GM21737 (cell line): ENCODE results near the gene LRP1-AS.

Experiments
- ATAC-seq: cut with Tn5 transposase; IDR thresholded peaks from one replicate; pipeline ENCODE4 v1.9.1; 2021; ENCODE audit warnings: mild to moderate bottlenecking, moderate library complexity; ENCODE audit not compliant: unreplicated experiment

LRP1-AS gene

DNA sequence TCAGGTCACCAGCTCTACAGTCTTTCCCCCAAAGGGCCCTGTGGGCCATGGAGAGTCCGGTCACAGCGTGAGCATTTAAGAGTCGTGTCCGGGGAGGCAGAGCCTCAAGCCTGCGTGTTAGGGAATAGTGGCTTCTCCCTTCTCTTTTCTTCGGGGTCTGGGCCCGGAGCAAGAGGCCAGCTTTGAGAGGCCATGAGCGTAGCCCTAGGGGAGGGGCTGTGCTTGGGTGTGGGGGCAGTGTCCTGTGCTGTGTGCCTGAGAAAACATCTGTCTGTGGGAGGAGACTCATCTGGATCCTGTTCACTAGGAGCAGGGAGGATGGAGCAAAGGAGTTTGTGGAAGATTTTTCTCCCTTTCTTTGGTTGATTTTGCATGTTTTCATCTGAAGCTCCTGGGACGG lies 5.3 kb downstream of the LRP1-AS start:
- no peak for ATAC-seq

DNA sequence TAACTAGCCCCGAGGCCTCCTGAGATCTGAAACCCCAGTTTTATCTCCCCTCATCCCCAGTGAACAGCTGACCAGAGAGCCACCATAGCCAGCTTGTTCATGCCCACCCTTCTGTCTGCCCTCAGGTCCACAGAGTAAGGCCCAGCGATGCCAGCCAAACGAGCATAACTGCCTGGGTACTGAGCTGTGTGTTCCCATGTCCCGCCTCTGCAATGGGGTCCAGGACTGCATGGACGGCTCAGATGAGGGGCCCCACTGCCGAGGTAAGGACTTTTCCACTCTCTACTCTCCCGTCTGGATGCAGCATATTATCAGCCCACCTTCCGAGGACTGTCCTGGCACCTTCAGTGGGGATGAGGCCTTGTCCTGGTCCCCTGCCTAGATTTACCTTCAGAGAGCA lies 6.2 kb downstream of the LRP1-AS start:
- no peak for ATAC-seq

DNA sequence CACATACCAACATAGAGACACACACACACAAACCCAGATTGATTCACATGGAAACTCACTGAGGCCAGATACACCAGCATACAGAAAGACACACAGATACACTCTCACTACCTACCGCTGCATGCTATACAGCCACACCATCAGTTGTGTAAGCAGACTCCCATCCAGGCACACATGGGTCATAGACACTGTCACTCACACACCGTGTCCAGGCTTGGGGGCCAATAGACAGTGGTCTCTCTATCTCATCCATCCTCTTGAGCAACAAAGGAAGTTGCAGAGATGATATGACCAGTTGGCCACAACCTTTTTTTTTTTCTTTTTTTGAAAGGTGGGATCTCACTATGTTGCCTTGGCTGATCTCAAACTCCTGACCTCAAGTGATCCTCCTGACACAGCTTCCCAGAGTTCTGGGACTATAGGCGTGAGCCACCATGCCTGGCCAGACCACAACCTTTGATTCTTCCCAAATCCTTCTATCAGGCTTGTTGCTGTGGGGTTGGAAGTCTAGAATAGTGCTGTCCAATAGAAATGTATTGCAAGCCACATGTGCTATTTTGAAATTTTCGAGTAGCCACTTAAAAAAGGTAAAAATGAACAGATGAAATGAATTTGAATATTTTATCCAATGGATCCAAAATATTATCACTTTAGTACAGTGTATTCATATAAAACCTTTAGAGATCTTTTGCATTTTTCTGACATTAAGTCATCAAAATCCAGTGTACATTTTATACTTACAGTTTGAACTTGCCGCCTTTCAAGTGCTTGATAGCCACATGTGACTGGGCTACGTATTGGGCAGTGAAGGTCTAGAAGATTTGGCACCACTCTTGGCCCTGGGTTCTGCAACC lies 7.4 kb downstream of the LRP1-AS start:
- ATAC-seq = no peak

DNA sequence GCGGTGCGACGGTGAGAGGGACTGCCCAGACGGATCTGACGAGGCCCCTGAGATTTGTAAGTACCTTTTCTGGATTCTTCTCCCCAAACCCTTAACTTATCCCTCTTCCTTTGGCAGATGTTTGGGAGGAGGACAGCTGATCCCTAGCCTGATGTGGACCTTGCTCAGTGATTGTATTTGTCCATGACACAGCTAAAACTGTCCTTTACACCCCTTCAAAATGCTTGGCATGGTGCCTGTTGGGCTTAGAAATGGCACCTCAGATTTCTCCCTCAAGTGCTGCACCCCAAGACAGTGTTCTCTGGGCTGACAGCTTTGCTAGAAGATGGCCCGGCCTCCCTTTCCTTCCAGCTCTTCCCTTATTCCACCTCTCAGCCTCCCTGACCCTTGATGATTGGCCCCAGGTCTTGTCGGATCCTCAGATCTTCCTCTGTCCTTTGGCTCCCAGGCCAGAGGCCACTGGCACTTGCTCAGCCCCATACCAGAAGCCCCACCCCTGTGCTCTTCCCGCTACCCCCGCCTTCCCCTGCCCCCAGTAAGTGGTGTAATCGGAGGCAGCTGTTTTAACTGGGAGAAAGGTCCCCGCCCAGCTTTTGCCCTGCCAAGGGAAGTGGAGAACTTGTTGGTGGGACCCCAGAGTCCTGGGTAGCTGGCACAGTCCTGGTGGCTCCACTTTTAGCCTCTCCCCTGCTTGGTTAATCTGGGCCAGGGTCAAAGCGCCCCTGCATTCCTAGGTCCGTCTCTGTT lies 8.7 kb downstream of the LRP1-AS start:
- ATAC-seq = no peak

DNA sequence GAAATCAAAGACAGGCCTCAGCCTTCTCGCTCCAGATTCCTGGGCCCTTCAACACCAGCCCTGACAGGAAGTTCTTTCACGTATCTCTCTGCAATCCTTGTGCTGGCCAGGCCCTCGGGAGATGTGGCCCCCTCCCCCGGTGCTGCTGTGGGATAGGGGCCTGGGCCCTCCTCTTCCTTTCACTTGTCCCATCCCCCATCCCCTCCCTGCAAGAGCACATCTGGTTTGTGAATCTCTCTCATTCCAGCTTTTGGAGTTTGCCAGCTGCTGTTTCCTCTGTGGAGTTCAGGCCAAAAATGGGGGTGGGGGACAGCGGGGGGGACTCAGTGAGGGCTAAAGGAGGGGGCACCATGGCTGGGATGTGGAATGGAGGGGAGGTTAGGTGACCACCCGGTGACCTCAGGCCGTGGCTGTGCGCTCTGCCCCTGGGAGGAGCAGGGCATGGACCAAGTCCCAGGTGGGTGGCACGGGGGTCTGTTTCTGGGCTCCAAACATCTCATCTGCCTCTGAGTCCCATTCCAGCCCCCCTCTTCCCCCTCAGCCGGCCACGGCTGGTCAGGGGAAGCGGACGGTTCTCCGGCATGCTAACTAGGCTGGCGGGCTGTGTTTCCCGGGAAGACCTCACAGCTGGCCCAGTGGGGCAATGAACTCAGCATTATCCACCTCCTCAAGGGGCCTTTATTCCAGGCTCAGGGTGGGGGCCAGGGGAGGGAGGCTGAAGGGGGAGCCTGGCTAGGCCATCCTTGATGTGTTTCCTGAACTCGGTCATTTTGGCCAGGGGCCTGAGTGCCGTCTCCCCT lies 11.7 kb downstream of the LRP1-AS start:
- ATAC-seq = no peak

DNA sequence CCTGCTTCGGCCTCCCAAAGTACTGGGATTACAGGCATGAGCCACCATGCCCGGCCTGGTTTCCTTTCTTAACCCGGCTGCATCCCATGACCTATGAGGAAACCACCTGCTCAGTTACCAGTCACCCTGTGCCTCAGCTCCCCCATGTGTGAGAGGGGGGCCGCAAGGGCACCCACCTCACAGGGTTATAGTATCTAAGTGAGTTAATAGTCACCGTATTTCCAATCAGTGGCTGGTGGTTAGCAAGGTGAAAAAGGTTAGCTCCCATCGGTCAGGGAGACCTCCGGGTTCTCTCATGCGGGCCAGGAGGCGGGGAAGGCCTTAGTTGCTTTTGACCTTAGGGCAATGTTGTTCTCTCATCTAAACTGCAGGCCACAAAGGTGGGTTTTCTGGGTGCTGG lies 12.5 kb downstream of the LRP1-AS start:
- no peak for ATAC-seq

DNA sequence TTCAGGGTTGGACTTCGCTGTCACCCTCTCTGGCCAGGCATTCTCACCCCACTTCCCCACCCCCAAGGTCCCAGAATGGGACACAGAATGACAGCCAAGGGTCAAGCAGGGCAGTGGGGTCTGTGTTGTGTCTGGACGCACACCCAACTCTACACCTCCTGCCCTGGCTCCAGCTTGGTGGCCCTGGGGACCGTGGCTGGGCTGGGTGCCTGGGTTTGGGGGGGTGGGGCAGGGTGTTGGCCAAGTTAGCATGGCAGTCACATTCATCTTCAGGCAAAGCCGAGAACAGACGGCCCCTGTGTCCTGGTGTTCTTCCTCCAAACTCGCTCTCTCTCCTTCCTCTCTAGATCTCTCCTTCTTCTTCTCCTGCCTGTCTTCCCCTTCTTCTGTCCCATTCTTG lies 13.5 kb downstream of the LRP1-AS start:
- ATAC-seq = no peak

DNA sequence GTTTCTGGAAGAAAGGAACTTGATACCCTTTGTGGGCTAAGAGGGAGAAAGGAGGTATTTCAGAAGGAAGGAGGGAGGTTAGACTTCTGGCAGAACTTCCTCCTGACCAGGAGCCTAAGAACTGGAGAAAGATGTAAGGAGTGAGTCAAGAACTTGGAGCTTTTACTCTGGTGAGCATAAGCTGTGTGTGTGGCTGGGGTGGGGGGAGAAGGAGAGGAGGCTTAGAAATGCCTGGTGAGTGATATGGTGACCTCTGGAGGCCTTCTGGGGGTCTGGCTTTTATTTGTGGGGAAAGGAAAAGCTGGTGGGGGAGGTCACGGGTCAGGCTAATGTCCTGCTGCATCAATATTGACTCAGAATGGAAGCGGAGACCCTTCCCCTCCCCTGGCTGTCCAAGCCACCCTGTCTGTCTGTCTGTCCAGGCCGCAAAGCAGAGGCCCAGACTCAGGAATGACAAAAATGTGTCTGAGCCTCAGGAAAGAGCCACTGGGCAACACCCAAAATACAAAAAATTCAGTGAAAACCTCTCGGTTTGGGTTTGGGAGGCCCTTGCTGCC lies 14.3 kb downstream of the LRP1-AS start:
- ATAC-seq = no peak

DNA sequence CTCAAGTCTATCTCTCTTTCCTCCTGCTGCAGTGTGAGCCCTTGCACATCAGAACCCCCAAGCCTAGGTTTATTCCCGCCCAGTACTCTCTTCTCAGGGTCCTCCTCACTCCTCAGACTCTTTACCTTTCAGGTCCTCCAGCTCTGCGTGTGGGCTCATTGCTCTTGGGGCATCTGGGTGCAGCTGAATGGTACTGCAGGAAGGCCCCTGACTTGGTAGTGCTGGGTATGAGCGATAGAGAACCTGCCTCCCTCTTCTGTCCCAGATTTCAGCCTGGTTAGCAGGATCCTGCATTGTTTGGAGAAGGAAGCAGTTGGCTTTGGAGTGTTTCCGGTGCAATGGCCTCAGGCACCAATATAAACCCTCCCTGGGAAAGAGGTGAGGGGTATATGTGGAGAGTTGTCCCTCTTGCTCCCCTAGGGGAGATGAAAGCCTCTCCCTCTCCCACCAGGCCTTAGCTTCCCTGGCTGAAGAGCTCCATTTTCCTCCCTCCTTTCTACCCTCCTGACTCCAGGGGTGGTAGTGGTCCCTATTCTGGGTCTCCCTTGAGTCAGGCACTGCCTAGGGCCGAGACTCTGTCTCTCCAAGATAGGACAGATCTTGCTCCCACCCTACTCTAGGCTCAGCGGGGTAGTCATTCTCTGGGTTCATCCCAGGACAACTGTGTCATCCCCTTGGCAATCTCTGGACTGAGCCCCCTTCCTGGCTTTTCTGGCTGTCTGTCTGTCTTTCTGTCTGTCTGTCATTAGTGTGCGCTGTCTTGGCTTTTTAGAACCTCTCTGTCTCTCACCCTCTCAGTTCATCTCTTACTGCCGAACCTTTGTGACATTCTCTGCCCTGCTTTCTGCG lies 15.3 kb downstream of the LRP1-AS start:
- no peak for ATAC-seq

DNA sequence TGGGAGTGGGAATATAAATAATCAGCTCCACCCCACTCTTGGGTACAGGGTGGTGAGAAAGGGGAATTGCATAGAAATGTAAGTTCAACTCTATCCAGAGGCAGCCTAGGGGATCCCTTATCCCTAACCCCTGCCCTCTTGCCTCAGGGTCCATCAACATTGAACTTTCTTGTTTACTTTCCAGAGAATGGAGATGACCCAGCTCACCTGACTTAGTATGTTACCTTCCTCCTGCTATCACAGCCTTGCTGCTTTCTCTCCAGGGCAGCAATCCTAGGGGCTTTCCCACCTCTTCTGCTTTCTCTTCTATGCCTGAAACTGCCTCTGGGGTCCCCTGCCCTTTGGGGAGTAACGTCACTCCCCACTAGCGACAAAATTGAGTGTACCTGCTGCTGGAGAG lies 16.5 kb downstream of the LRP1-AS start:
- ATAC-seq = no peak

DNA sequence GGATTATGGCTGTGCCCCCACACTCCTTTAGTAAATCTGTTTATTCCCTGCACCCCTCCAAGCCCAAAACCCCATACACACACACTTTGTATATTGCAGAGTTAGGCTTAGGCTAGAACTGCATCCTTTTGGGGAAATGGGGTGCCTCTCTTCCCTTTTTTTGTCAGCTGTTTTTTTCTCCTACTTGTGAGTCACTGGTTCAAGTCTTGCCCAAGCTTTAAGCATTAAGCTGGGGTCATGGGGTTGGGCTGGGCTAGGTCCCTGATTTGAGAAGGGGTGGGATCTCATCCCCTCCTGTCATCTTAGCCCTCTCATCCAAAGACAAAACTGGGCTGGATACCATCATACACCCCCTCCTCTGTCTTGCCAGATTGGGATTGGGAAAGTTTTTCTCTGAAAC lies 17.5 kb downstream of the LRP1-AS start:
- ATAC-seq = no peak

DNA sequence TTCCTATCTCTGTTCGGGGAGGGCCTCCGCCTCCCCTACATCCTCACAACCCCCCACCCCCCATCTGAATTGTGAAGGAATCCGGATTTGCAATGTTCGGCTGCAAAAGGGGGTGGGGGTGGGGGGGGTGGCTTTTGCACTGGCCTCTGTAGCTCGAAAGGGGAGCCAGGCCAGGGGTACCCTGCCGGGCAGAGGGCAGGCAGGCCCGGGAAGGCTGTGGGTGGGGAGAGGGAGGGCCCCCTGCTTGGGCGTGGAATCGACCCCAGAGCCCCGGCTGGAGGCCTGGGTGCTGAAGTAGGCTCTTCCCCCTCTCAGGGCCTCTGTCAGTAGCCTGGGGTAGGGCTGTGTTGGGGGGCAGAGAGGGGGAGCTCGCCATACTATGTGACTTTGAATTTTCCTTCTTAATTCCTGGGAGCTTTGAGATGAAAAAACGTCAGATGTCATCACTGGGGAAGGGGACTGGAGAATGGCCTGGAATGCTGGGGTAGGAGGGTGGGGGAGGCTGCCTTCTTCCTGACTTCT lies 18.0 kb downstream of the LRP1-AS start:
- ATAC-seq = no peak

DNA sequence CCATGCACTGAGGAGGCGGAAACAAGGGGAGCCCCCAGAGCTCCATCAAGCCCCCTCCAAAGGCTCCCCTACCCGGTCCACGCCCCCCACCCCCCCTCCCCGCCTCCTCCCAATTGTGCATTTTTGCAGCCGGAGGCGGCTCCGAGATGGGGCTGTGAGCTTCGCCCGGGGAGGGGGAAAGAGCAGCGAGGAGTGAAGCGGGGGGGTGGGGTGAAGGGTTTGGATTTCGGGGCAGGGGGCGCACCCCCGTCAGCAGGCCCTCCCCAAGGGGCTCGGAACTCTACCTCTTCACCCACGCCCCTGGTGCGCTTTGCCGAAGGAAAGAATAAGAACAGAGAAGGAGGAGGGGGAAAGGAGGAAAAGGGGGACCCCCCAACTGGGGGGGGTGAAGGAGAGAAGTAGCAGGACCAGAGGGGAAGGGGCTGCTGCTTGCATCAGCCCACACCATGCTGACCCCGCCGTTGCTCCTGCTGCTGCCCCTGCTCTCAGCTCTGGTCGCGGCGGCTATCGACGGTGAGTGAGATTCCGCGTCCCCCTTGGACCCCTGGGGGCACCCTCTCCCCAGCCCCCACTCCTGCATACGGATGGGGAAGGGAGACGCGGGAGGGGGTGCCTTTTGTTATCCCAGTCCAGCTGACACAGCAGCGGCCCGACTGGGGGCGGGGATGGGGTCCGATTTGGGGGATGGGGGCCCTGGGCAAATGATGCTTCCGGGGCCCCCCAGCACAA lies 18.7 kb downstream of the LRP1-AS start:
- no peak for ATAC-seq

DNA sequence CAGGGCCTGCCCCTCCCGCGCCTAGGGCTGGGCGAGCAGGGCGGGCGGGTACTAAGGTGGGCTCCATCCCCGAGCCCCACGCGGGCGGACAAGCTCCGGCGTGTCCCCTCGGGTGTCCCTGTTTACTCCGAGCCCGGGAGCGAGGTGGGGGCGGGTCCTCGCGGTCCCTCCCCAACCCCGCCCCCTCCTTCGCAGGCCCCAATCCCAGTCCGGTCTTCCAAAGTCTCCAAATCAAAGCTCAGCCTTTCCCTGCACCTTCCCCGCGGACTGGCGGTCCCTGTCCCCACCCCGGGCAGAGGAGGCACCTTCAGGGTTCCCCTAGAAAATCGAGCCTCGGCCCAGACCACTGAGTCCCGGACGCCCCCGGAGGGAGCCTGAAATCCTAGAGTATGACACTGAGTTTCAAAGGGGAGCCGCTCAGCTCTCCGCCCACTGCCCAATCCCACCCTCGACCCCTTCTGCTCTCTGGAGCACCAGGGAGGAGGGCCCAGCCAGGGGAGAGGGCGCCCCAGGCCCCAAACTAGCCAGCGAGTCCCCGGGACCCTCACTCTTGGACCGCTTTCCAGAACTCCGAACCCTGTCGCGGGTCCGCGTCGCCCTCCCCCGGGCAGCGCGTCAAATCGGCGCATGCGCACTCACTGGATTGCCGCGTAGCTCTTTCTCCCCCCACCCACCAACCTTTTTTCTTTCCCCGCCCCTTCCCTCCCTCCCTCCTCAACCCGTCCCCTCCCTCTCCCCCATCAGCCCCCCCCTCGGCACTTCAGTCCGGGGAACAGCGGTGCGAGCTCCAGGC lies 19.5 kb downstream of the LRP1-AS start, which contains the start of gene LRP1:
Gene LRP1 (plus strand): TSS at position 758 of the 793 bp plus-strand sequence. CDS start 482 bp downstream, outside the sequence.
- no peak for ATAC-seq

DNA sequence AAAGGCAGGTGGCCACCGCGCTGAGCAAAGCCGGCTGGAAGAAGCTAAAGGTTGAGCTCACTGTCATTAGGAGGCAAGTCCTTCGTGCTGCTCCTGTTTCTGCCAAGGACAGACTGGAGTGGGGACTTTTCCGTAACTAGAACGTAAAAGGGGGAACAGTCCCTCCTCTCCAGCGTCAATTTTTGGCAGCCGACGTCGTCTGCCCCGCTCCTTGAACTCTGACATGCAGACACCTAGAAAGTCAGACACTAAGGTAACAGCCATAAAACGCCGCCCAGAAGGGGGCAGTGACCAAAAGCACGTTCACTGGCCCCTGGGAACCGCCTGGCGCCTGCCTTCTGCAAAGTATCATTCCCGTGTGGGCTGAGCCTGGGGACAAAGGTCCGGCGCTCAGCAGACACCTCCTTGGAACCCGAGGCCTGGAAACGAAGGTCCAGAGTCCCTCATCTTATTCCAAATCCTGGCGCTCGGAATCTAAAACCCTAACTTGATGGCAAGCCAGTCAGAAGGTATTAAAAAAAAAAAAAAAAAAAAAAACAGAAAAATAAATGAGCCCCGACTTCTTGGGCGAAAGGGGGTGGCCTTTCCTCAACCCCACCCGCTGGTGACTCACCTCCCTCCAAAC lies 20.2 kb downstream of the LRP1-AS start:
- no peak for ATAC-seq

DNA sequence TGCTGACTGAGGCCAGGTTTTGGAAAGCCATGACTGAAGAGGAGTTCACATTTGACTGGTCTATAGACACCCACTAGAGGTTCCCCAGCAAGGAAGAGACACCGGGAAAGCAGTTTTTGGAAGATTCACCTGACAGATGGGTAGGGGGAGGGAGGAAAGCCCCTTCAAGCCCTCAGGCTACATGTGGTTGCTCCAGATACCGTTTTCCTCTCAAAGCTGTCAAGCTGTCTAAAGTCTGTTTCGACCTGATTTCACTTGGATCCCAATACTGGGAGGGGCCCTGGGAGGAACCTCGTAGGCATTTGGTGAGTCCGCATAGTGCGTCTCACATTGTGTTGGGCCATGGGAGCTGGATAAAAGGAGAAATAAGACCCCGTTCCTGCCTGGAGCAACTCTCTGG lies 20.9 kb downstream of the LRP1-AS start:
- ATAC-seq = no peak

DNA sequence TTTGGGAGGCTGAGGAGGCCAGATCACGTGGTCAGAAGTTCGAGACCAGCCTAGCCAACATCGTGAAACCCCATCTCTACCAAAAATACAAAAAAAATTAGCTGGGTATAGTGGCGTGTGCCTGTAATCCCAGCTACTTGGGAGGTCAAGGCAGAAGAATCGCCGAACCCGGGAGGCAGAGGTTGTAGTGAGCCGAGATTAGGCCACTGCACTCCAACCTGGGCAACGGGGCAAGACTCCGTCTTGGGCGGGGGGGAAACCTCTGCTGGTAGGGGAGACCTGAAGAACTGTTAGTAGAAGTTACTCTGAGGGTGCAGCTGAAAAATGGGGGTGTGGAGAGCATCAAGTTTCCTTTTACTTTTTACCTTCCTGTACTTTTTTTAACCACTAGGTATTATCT lies 21.4 kb downstream of the LRP1-AS start:
- ATAC-seq = no peak

DNA sequence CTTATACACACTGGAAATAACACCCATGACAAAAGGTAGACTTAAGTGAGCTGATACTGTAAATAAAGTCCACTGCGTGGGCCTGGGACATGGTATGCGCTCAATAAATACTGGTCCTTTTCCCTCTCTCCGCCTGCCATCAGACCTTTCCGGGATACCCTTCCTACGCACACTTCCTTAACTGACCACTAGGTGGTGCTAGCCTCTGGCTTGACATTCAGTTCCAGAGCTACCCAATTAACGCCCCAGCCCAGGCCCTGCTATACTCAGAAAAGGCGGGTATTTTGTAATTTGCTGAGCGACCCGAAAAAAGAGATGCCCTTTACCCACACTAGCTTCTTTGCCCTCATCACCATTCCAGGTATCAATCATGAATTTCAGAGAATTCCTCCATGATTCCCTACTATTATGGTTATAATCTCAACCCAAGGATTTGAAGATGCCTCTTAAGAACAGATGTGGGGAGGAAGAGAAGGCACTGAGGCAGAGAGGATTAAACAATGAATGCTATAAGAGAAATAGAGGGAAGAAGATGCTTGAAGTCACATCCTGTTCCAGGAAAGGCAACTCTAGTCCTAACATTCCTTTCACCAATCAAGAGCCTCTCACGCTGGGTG lies 23.1 kb downstream of the LRP1-AS start:
- ATAC-seq = no peak
